Measurements from ENCODE around the gene NABP1.

DNA sequence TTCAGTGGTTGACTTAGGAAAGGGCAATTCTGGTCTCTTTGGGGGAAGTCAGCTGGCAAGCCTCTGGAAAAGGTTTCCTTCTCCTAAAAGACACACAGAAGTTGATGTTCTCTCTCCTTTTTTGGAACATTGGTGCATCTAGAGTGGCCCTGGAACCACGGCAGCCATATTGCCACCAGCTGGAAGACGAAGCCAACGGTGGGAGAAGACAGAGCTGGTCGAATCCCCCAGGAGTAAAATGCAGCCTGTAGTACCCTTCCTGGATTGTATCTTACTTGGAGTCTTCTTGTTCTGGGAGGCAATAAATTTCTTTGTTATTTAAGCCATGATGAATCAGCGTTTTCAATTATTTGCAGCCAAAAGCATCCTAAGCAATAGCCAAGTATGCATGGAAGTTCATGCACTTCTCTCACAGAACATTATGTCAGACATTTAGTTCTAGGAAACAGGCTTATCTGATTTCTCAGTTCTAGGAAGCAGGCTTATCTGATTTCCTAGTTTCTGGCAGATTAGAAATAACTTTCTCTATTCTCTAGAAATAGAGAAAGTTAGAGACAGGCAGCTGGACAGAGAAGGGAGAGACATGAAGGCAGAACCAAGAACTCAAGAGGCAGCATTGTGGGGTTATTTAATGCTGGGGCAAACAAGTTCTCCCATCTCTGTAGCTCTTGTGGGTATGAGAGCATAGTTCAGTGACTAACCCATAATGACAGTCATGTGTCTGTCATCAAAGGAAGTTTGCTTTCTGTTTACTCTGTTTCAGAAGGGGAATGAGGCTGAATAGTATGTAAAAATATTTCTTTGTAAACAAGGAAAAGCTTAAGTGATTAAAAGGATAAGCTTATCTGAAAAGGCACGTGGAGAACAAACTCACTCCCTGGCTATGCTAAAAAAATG lies 40.5 kb upstream of the NABP1 start:
- TF ChIP-seq, protein P1, sequence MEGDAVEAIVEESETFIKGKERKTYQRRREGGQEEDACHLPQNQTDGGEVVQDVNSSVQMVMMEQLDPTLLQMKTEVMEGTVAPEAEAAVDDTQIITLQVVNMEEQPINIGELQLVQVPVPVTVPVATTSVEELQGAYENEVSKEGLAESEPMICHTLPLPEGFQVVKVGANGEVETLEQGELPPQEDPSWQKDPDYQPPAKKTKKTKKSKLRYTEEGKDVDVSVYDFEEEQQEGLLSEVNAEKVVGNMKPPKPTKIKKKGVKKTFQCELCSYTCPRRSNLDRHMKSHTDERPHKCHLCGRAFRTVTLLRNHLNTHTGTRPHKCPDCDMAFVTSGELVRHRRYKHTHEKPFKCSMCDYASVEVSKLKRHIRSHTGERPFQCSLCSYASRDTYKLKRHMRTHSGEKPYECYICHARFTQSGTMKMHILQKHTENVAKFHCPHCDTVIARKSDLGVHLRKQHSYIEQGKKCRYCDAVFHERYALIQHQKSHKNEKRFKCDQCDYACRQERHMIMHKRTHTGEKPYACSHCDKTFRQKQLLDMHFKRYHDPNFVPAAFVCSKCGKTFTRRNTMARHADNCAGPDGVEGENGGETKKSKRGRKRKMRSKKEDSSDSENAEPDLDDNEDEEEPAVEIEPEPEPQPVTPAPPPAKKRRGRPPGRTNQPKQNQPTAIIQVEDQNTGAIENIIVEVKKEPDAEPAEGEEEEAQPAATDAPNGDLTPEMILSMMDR (conservative IDR thresholded peaks at IDR 0.05) = no peak
- TF ChIP-seq ZFX (IDR thresholded peaks at IDR 0.05) = no peak

Data from C4-2B (cell line).